ENCODE data around the gene COL4A1. TPM values are rescaled to one million over a fixed set of nuclear protein-coding genes. Genes with fewer than 3 reads are reported as not detected.

Gene COL4A1
- polyA plus RNA-seq, 2 of the 4 experiments (the other 2 are of a cell fraction) = 23.8 to 71.3 TPM

DNA sequence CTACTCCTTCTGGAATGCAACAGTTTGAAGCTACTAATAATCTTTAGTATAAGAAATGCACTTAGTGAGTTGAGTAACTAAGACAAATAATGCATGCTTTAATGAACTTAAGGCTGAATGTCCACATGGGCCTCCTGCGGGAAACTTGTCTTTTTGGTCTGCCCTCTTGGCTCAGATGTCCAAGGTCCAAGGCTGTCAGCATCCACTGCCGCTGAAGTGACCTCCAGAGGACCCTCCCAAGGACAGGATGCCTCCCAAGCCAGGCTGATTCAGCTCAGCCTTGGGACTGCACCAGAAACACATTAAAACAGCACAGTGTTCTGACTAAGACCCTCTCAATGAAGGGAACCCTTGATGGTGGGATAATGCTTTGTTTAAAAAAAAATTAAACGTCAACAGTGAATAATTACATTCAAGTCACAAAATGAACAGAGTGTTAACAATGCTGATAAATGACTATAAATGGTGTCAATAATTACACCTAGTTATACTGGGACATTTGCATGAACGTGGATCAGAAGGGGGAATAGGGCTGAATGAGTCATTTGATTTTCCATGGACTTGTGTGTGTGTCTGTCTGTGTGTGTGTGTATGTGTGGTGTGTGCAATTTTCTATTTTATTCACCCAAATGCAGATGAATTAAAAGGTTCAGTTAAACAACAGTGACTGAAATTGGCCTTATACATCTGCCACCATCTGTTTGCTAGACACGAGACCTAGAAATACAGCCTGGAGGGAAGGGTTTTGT lies 150.5 kb downstream of the COL4A1 start:
- FAIRE-seq (no peak), DNase-seq (ENCODE audit: low read depth in 1 of 2, low spot score in 1 of 2) (no peak), ATAC-seq (no peak)
- ChIA-PET CTCF (no interaction called here), POLR2A (no interaction called here)
- no peak overlapping the region for H3K4me3 ChIP-seq
- 91% methylated on average over 4 of the region's 5 CpGs for WGBS (ENCODE audit: missing lambda C conversion rate)
- no peak overlapping the region for H3K4me2 ChIP-seq
- H3K9me3 ChIP-seq = no peaks in the 10 kb centered on the region
- TF ChIP-seq, protein P1, sequence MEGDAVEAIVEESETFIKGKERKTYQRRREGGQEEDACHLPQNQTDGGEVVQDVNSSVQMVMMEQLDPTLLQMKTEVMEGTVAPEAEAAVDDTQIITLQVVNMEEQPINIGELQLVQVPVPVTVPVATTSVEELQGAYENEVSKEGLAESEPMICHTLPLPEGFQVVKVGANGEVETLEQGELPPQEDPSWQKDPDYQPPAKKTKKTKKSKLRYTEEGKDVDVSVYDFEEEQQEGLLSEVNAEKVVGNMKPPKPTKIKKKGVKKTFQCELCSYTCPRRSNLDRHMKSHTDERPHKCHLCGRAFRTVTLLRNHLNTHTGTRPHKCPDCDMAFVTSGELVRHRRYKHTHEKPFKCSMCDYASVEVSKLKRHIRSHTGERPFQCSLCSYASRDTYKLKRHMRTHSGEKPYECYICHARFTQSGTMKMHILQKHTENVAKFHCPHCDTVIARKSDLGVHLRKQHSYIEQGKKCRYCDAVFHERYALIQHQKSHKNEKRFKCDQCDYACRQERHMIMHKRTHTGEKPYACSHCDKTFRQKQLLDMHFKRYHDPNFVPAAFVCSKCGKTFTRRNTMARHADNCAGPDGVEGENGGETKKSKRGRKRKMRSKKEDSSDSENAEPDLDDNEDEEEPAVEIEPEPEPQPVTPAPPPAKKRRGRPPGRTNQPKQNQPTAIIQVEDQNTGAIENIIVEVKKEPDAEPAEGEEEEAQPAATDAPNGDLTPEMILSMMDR (IDR thresholded peaks at IDR 0.05) = no peak
- TF ChIP-seq, protein P2, sequence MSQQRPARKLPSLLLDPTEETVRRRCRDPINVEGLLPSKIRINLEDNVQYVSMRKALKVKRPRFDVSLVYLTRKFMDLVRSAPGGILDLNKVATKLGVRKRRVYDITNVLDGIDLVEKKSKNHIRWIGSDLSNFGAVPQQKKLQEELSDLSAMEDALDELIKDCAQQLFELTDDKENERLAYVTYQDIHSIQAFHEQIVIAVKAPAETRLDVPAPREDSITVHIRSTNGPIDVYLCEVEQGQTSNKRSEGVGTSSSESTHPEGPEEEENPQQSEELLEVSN (IDR thresholded peaks at IDR 0.05; ENCODE audit: borderline replicate concordance, low read depth) = no peak
- TF ChIP-seq EHF (CRISPR knock-in tag; IDR thresholded peaks at IDR 0.05) = no peak
- TF ChIP-seq, protein P3, sequence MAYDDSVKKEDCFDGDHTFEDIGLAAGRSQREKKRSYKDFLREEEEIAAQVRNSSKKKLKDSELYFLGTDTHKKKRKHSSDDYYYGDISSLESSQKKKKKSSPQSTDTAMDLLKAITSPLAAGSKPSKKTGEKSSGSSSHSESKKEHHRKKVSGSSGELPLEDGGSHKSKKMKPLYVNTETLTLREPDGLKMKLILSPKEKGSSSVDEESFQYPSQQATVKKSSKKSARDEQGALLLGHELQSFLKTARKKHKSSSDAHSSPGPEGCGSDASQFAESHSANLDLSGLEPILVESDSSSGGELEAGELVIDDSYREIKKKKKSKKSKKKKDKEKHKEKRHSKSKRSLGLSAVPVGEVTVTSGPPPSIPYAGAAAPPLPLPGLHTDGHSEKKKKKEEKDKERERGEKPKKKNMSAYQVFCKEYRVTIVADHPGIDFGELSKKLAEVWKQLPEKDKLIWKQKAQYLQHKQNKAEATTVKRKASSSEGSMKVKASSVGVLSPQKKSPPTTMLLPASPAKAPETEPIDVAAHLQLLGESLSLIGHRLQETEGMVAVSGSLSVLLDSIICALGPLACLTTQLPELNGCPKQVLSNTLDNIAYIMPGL (CRISPR knock-in tag; IDR thresholded peaks at IDR 0.05; ENCODE audit: borderline replicate concordance) = no peak
- TF ChIP-seq, protein P4, sequence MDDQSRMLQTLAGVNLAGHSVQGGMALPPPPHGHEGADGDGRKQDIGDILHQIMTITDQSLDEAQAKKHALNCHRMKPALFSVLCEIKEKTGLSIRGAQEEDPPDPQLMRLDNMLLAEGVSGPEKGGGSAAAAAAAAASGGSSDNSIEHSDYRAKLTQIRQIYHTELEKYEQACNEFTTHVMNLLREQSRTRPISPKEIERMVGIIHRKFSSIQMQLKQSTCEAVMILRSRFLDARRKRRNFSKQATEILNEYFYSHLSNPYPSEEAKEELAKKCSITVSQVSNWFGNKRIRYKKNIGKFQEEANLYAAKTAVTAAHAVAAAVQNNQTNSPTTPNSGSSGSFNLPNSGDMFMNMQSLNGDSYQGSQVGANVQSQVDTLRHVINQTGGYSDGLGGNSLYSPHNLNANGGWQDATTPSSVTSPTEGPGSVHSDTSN (IDR thresholded peaks at IDR 0.05) = no peak
- TF ChIP-seq FOSB (CRISPR knock-in tag; IDR thresholded peaks at IDR 0.05) = no peak
- TF ChIP-seq FOXS1 (CRISPR knock-in tag; IDR thresholded peaks at IDR 0.05) = no peak
- H3K27ac ChIP-seq = no peak overlapping the region
- H3K4me1 ChIP-seq = no peaks in the 10 kb centered on the region

DNA sequence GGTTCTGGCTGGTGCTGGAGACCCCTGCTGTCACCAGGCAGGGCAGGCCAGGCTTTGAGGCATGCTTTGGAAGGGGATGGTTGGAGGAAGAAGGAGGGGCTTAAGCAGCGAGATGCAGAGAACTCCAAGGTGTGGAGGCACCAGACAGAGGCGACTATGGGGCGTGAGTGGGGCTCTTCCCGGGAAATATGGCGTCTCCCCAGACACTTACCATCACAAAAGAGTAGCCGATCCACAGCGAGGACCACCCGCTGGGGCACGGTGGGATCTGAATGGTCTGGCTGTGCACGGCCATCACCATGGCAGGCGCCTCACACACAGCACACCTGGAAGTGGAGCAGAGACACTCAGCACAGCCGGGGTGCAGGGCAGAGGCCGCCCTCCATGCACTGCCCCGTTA lies 151.9 kb downstream of the COL4A1 start:
- no peak for FAIRE-seq
- H3K4me1 ChIP-seq = no peaks in the 10 kb centered on the region
- no peak for ATAC-seq
- CTCF ChIA-PET = no interaction called here
- no peak for DNase-seq (ENCODE audit: low read depth in 1 of 2, low spot score in 1 of 2)
- POLR2A ChIA-PET = no interaction called here
- no peak overlapping the region for H3K4me3 ChIP-seq
- no peak overlapping the region for H3K27ac ChIP-seq
- WGBS (ENCODE audit: missing lambda C conversion rate) = 84% methylated on average over 12 of the region's 14 CpGs
- H3K9me3 ChIP-seq = no peaks in the 10 kb centered on the region
- no peak for TF ChIP-seq RFX5 (IDR thresholded peaks at IDR 0.05)
- TF ChIP-seq, protein P5, sequence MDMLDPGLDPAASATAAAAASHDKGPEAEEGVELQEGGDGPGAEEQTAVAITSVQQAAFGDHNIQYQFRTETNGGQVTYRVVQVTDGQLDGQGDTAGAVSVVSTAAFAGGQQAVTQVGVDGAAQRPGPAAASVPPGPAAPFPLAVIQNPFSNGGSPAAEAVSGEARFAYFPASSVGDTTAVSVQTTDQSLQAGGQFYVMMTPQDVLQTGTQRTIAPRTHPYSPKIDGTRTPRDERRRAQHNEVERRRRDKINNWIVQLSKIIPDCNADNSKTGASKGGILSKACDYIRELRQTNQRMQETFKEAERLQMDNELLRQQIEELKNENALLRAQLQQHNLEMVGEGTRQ (IDR thresholded peaks at IDR 0.05) = no peak
- TF ChIP-seq, protein P6, sequence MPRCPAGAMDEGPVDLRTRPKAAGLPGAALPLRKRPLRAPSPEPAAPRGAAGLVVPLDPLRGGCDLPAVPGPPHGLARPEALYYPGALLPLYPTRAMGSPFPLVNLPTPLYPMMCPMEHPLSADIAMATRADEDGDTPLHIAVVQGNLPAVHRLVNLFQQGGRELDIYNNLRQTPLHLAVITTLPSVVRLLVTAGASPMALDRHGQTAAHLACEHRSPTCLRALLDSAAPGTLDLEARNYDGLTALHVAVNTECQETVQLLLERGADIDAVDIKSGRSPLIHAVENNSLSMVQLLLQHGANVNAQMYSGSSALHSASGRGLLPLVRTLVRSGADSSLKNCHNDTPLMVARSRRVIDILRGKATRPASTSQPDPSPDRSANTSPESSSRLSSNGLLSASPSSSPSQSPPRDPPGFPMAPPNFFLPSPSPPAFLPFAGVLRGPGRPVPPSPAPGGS (IDR thresholded peaks at IDR 0.05) = no peak
- TF ChIP-seq, protein P7, sequence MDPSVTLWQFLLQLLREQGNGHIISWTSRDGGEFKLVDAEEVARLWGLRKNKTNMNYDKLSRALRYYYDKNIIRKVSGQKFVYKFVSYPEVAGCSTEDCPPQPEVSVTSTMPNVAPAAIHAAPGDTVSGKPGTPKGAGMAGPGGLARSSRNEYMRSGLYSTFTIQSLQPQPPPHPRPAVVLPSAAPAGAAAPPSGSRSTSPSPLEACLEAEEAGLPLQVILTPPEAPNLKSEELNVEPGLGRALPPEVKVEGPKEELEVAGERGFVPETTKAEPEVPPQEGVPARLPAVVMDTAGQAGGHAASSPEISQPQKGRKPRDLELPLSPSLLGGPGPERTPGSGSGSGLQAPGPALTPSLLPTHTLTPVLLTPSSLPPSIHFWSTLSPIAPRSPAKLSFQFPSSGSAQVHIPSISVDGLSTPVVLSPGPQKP (IDR thresholded peaks at IDR 0.05; ENCODE audit: low read depth, low read length) = no peak
- H3K4me2 ChIP-seq = no peak overlapping the region

All from A549 (cell line).